ENCODE results near the gene AMH. TPM values are rescaled to one million over a fixed set of nuclear protein-coding genes. Genes with fewer than 3 reads are reported as not detected.

Gene AMH
- total and polyA plus RNA-seq, 4 donors = 0.73 to 3.5 (median 1.8) TPM

GRCh38 chr19:2236314-2237050, 12.6 kb upstream of the AMH start, which contains the start of the genes PLEKHJ1 and SF3A2:
PLEKHJ1 (minus strand) TSS chr19:2236329; CDS start chr19:2236248, 81 bp downstream.
SF3A2 (plus strand) TSS chr19:2236824; CDS start chr19:2243419, 6,595 bp downstream.
- Histone ChIP-seq H3K9ac (ENCODE audit: insufficient read depth in 1 of 2, low read length in 2 of 2) (peak within 1 kb of the TSS; percentile 44 to 89), H3K36me3 (ENCODE audit: control insufficient read depth in 4 of 4, insufficient read depth in 4 of 4, low read length in 4 of 4) (peaks cover 0 to 25% (median 2%) of the 10 kb centered on the region in 4 donors), H3K4me3 (peak within 1 kb of the TSS; percentile 81), H3K9me3 (ENCODE audit: control insufficient read depth in 4 of 4, insufficient read depth in 3 of 4, low read length in 3 of 4) (no peaks in the 10 kb centered on the region), H3K27ac (ENCODE audit: low read depth in 1 of 2, low read length in 1 of 2) (peak within 1 kb of the TSS; percentile 96 to 99), H3K27me3 (ENCODE audit: control insufficient read depth in 3 of 3, insufficient read depth in 3 of 3, low read length in 2 of 3) (no peaks in the 10 kb centered on the region), H3K4me1 (ENCODE audit: control insufficient read depth in 5 of 5, insufficient read depth in 5 of 5, low read length in 5 of 5) (peaks cover 19 to 46% (median 22%) of the 10 kb centered on the region in 5 donors)
- 0 to 1% methylated on average over 60 to 80 of the region's 80 CpGs for WGBS, 2 donors
- TF ChIP-seq CTCF (IDR thresholded peaks at IDR 0.05; ENCODE audit: control extremely low read depth, extremely low read depth) = peak; percentile 97
- ATAC-seq (ENCODE audit: insufficient read depth, low FRiP score) = peak; percentile 85
- peak; percentile 99 for DNase-seq

- ATAC-seq (ENCODE audit: insufficient read depth, low FRiP score) = no peak
- H3K27ac ChIP-seq (ENCODE audit: low read depth in 1 of 2, low read length in 1 of 2) = peak overlapping the region; percentile 96 to 99
- WGBS, 2 donors = 38 to 46% methylated on average over 38 to 43 of the region's 43 CpGs
- peak overlapping the region; percentile 44 to 89 for H3K9ac ChIP-seq (ENCODE audit: insufficient read depth in 1 of 2, low read length in 2 of 2)
- H3K4me3 ChIP-seq = peak overlapping the region; percentile 67
- no peaks in the 10 kb centered on the region for H3K9me3 ChIP-seq (ENCODE audit: control insufficient read depth in 4 of 4, insufficient read depth in 3 of 4, low read length in 3 of 4)
- no peak for TF ChIP-seq CTCF (IDR thresholded peaks at IDR 0.05; ENCODE audit: control extremely low read depth, extremely low read depth)
- no peak for DNase-seq
- no peaks in the 10 kb centered on the region for H3K27me3 ChIP-seq (ENCODE audit: control insufficient read depth in 3 of 3, insufficient read depth in 3 of 3, low read length in 2 of 3)
- H3K4me1 ChIP-seq (ENCODE audit: control insufficient read depth in 5 of 5, insufficient read depth in 5 of 5, low read length in 5 of 5) = peaks cover 19 to 49% (median 27%) of the 10 kb centered on the region in 5 donors
- peaks cover 0 to 19% (median 2%) of the 10 kb centered on the region in 4 donors for H3K36me3 ChIP-seq (ENCODE audit: control insufficient read depth in 4 of 4, insufficient read depth in 4 of 4, low read length in 4 of 4)
These were observed 11.9 kb upstream of the AMH start for GRCh38 chr19:2237051-2237868.

- peaks cover 19 to 49% (median 31%) of the 10 kb centered on the region in 5 donors for H3K4me1 ChIP-seq (ENCODE audit: control insufficient read depth in 5 of 5, insufficient read depth in 5 of 5, low read length in 5 of 5)
- DNase-seq = no peak
- peaks cover 0 to 17% (median 4%) of the 10 kb centered on the region in 4 donors for H3K36me3 ChIP-seq (ENCODE audit: control insufficient read depth in 4 of 4, insufficient read depth in 4 of 4, low read length in 4 of 4)
- no peak for ATAC-seq (ENCODE audit: insufficient read depth, low FRiP score)
- H3K27ac ChIP-seq (ENCODE audit: low read depth in 1 of 2, low read length in 1 of 2) = peak overlapping the region in 1 of 2 donors; percentile 99
- no peak for TF ChIP-seq CTCF (IDR thresholded peaks at IDR 0.05; ENCODE audit: control extremely low read depth, extremely low read depth)
- no peaks in the 10 kb centered on the region for H3K27me3 ChIP-seq (ENCODE audit: control insufficient read depth in 3 of 3, insufficient read depth in 3 of 3, low read length in 2 of 3)
- no peak overlapping the region for H3K9ac ChIP-seq (ENCODE audit: insufficient read depth in 1 of 2, low read length in 2 of 2)
- H3K9me3 ChIP-seq (ENCODE audit: control insufficient read depth in 4 of 4, insufficient read depth in 3 of 4, low read length in 3 of 4) = no peaks in the 10 kb centered on the region
- 63 to 71% methylated on average over 6 of the region's 6 CpGs for WGBS, 2 donors
- H3K4me3 ChIP-seq = peak overlapping the region; percentile 67
These were observed 11.3 kb upstream of the AMH start for GRCh38 chr19:2237869-2238153.

All from lung (tissue), 12 donors.